ENCODE results near the gene PLA2G4D. TPM values are rescaled to one million over a fixed set of nuclear protein-coding genes. Genes with fewer than 3 reads are reported as not detected.

Gene PLA2G4D
- polyA plus RNA-seq, 1 donor from 2014 or later, result not detected

GRCh38 chr15:42036112-42036905 lies 58.1 kb downstream of the PLA2G4D start:
- Histone ChIP-seq H3K9me3 (ENCODE audit: low read length) (no peaks in the 10 kb centered on the region), H3K4me3 (ENCODE audit: low read length) (no peak overlapping the region), H3K4me2 (ENCODE audit: low read length) (no peak overlapping the region), H3K36me3 (ENCODE audit: insufficient read depth, low read length) (no peaks in the 10 kb centered on the region), H4K20me1 (ENCODE audit: insufficient read depth) (no peaks in the 10 kb centered on the region), H3K27ac (ENCODE audit: low read length) (no peak overlapping the region), H3K79me2 (replicated peaks; ENCODE audit: insufficient read depth, low read length) (no peaks in the 10 kb centered on the region), H3K9ac (ENCODE audit: low read length) (no peak overlapping the region), H3F3A (ENCODE audit: insufficient read depth, low read length, poor library complexity, severe bottlenecking) (no peaks in the 10 kb centered on the region), H3K27me3 (ENCODE audit: insufficient read depth, low read depth, low read length) (no peaks in the 10 kb centered on the region), H3K9me2 (ENCODE audit: insufficient read depth, low read length) (no peaks in the 10 kb centered on the region), H2AFZ (ENCODE audit: low read depth, low read length) (no peak overlapping the region)
- TF ChIP-seq POLR2AphosphoS5 (IDR thresholded peaks at IDR 0.05), result no peak
- no peak for TF ChIP-seq REST (IDR thresholded peaks at IDR 0.05; ENCODE audit: borderline replicate concordance)
- TF ChIP-seq RAD21 (conservative IDR thresholded peaks at IDR 0.05), result no peak
- TF ChIP-seq SMC3 (conservative IDR thresholded peaks at IDR 0.05; ENCODE audit: poor library complexity), result no peak
- TF ChIP-seq MXI1 (conservative IDR thresholded peaks at IDR 0.05; ENCODE audit: poor library complexity, severe bottlenecking), result no peak
- TF ChIP-seq EZH2 (IDR thresholded peaks at IDR 0.05; ENCODE audit: borderline replicate concordance, insufficient read depth, low read length, poor library complexity, severe bottlenecking), result no peak
- no peak for TF ChIP-seq TAF1 (IDR thresholded peaks at IDR 0.05; ENCODE audit: low read depth)
- no peak for TF ChIP-seq CTCF (IDR thresholded peaks at IDR 0.05; ENCODE audit: poor library complexity, severe bottlenecking)
- TF ChIP-seq EP300 (conservative IDR thresholded peaks at IDR 0.05; ENCODE audit: poor library complexity, severe bottlenecking), result no peak

- no peaks in the 10 kb centered on the region for H3K79me2 ChIP-seq (replicated peaks; ENCODE audit: insufficient read depth, low read length)
- TF ChIP-seq REST (IDR thresholded peaks at IDR 0.05; ENCODE audit: borderline replicate concordance) (no peak), EZH2 (IDR thresholded peaks at IDR 0.05; ENCODE audit: borderline replicate concordance, insufficient read depth, low read length, poor library complexity, severe bottlenecking) (no peak)
- H3K27ac ChIP-seq (ENCODE audit: low read length), result no peak overlapping the region
- no peaks in the 10 kb centered on the region for H4K20me1 ChIP-seq (ENCODE audit: insufficient read depth)
- no peak overlapping the region for H3K4me3 ChIP-seq (ENCODE audit: low read length)
- no peak overlapping the region for H3K9ac ChIP-seq (ENCODE audit: low read length)
- H2AFZ ChIP-seq (ENCODE audit: low read depth, low read length), result no peak overlapping the region
- no peaks in the 10 kb centered on the region for H3K36me3 ChIP-seq (ENCODE audit: insufficient read depth, low read length)
- H3K4me2 ChIP-seq (ENCODE audit: low read length), result no peak overlapping the region
- H3F3A ChIP-seq (ENCODE audit: insufficient read depth, low read length, poor library complexity, severe bottlenecking), result no peaks in the 10 kb centered on the region
- no peaks in the 10 kb centered on the region for H3K27me3 ChIP-seq (ENCODE audit: insufficient read depth, low read depth, low read length)
- H3K9me2 ChIP-seq (ENCODE audit: insufficient read depth, low read length), result no peaks in the 10 kb centered on the region
- no peaks in the 10 kb centered on the region for H3K9me3 ChIP-seq (ENCODE audit: low read length)
Observed at GRCh38 chr15:42035435-42035761, 59.0 kb downstream of the PLA2G4D start.
